Caco-2 (cell line): ENCODE data around the gene HOXD1. TPM values are rescaled to one million over a fixed set of nuclear protein-coding genes. Genes with fewer than 3 reads are reported as not detected.

Experiments used
- BruUV-seq: library from RNA; stranded (reverse); fragments of 400-500 nt; replicated peaks from 2 replicates; lab custom pipeline; 2021; lab: Mats Ljungman, UMichigan
- CTCF ChIA-PET: fragments of 300-600 bp; sonication (Branson Sonifier 250); formaldehyde crosslinking; loops from one replicate; lab custom pipeline; 2022; ENCODE audit warnings: antibody characterized with exemption; lab: Charles Lee
- POLR2A ChIA-PET: fragments of 300-600 bp; sonication (Branson Sonifier 250); formaldehyde crosslinking; loops from one replicate; lab custom pipeline; 2022; ENCODE audit warnings: antibody characterized with exemption; lab: Charles Lee
- DNase-seq, 2 experiments: peaks; one replicate each; pipeline versions ENCODE4 v3.0.0 to v3.0.0-alpha.2; 2020 to 2022
- H3K27me3 ChIP-seq: replicated peaks from 2 replicates; pipeline ENCODE4 v1.6.0; 2011; ENCODE audit warnings: low read length; ENCODE audit not compliant: control insufficient read depth, insufficient read depth
- H3K36me3 ChIP-seq: 2 replicates; pipeline ENCODE4 v1.5.1; 2011; ENCODE audit warnings: low read length; ENCODE audit not compliant: control insufficient read depth, insufficient read depth
- H3K4me1 ChIP-seq: fragments of 250-450 bp; sonication (Bioruptor Pico); 2 replicates; pipeline ENCODE4 v1.5.1; 2020; ENCODE audit warnings: mild to moderate bottlenecking
- H3K4me3 ChIP-seq: 2 replicates; pipeline ENCODE4 v1.5.1; 2011; ENCODE audit warnings: low read depth, mild to moderate bottlenecking, control low read depth, low read length
- H3K9me3 ChIP-seq: fragments of 250-450 bp; sonication (Bioruptor Pico); 2 replicates; pipeline ENCODE4 v1.5.1; 2020; ENCODE audit warnings: mild to moderate bottlenecking, moderate library complexity
- H3K27ac Mint-ChIP-seq: one replicate; pipeline ENCODE4 v1.8.0; 2022; ENCODE audit warnings: mixed read lengths; ENCODE audit not compliant: unreplicated experiment
- H3K27me3 Mint-ChIP-seq: one replicate; pipeline ENCODE4 v1.8.0; 2022; ENCODE audit warnings: mixed read lengths; ENCODE audit not compliant: insufficient read depth, unreplicated experiment
- H3K36me3 Mint-ChIP-seq: one replicate; pipeline ENCODE4 v1.8.0; 2022; ENCODE audit warnings: mild to moderate bottlenecking, mixed read lengths; ENCODE audit not compliant: insufficient read depth, unreplicated experiment
- H3K4me1 Mint-ChIP-seq: one replicate; pipeline ENCODE4 v1.8.0; 2022; ENCODE audit warnings: low read depth, mixed read lengths; ENCODE audit not compliant: unreplicated experiment
- H3K4me3 Mint-ChIP-seq: one replicate; pipeline ENCODE4 v1.8.0; 2022; ENCODE audit warnings: mild to moderate bottlenecking, moderate library complexity, mixed read lengths; ENCODE audit not compliant: unreplicated experiment
- H3K9me3 Mint-ChIP-seq: one replicate; pipeline ENCODE4 v1.8.0; 2022; ENCODE audit warnings: mixed read lengths; ENCODE audit not compliant: unreplicated experiment
- CTCF ChIP-seq, 2 experiments: fragments of 200-600 bp in 1 of 2; IDR thresholded peaks; 1 replicate in 1 of 2; 2 replicates in 1 of 2; pipeline versions ENCODE4 v1.5.1 to v1.8.0; 2011 to 2022; ENCODE audit warnings: antibody characterized with exemption in 1 of 2, control low read depth in 1 of 2, inconsistent platforms in 1 of 2, low read depth in 1 of 2, low read length in 1 of 2, mild to moderate bottlenecking in 1 of 2, moderate library complexity in 1 of 2; ENCODE audit not compliant: insufficient read depth in 1 of 2, severe bottlenecking in 1 of 2, unreplicated experiment in 1 of 2
- intact Hi-C: fragments of 100-400 bp; cut with micrococcal nuclease; formaldehyde crosslinking; loops from one replicate; pipeline ENCODE4 v1.10.0; 2022; ENCODE audit not compliant: unreplicated experiment
- total RNA-seq: library from RNA; stranded (reverse); gene quantifications from 2 replicates; pipeline ENCODE4 v1.2.3, GENCODE V29; 2022

The HOXD1 gene
- total RNA-seq, 1 experiment from 2014 or later: not detected

GRCh38 chr2:176151442-176152287 is 36.8 kb upstream of the HOXD1 start, which contains the start of gene HOXD4:
Gene HOXD4 (plus strand): TSS chr2:176151550. CDS start chr2:176151634, 84 bp downstream.
- intact Hi-C loops: no loop called here
- no peaks in the 10 kb centered on the region for H3K9me3 Mint-ChIP-seq
- no peaks in the 10 kb centered on the region for H3K4me1 Mint-ChIP-seq
- H3K36me3 Mint-ChIP-seq: no peaks in the 10 kb centered on the region
- Histone ChIP-seq H3K4me1 (no peaks in the 10 kb centered on the region), H3K9me3 (no peaks in the 10 kb centered on the region), H3K27me3 (no peaks in the 10 kb centered on the region; the same call in 1 of the 2 replicates), H3K4me3 (no peak within 1 kb of the TSS), H3K36me3 (no peaks in the 10 kb centered on the region)
- POLR2A ChIA-PET: no interaction called here
- no peak for DNase-seq
- BruUV-seq: no TSS peak
- peaks cover 12% of the 10 kb centered on the region for H3K27me3 Mint-ChIP-seq
- H3K4me3 Mint-ChIP-seq: no peak within 1 kb of the TSS
- TF ChIP-seq CTCF (IDR thresholded peaks at IDR 0.05; ENCODE audit: insufficient read depth in 1 of 2, low read depth in 1 of 2, low read length in 1 of 2, severe bottlenecking in 1 of 2, unreplicated experiment in 1 of 2): no peak
- CTCF ChIA-PET: no interaction called here
- no peak within 1 kb of the TSS for H3K27ac Mint-ChIP-seq

GRCh38 chr2:176152350-176153181 is 35.9 kb upstream of the HOXD1 start:
- H3K36me3 Mint-ChIP-seq: no peaks in the 10 kb centered on the region
- H3K27me3 Mint-ChIP-seq: peaks cover 16% of the 10 kb centered on the region
- H3K27ac Mint-ChIP-seq: no peak overlapping the region
- intact Hi-C loops: no loop called here
- CTCF ChIA-PET: no interaction called here
- Histone ChIP-seq H3K36me3 (no peaks in the 10 kb centered on the region), H3K4me3 (no peak overlapping the region), H3K4me1 (no peaks in the 10 kb centered on the region), H3K9me3 (no peaks in the 10 kb centered on the region), H3K27me3 (no peaks in the 10 kb centered on the region; the same call in 1 of the 2 replicates)
- no peak for DNase-seq
- no peak for TF ChIP-seq CTCF (IDR thresholded peaks at IDR 0.05; ENCODE audit: insufficient read depth in 1 of 2, low read depth in 1 of 2, low read length in 1 of 2, severe bottlenecking in 1 of 2, unreplicated experiment in 1 of 2)
- H3K4me1 Mint-ChIP-seq: no peaks in the 10 kb centered on the region
- no peaks in the 10 kb centered on the region for H3K9me3 Mint-ChIP-seq
- no TSS peak for BruUV-seq
- POLR2A ChIA-PET: no interaction called here
- no peak overlapping the region for H3K4me3 Mint-ChIP-seq

GRCh38 chr2:176154576-176155252 is 33.8 kb upstream of the HOXD1 start:
- TF ChIP-seq CTCF (IDR thresholded peaks at IDR 0.05; ENCODE audit: insufficient read depth in 1 of 2, low read depth in 1 of 2, low read length in 1 of 2, severe bottlenecking in 1 of 2, unreplicated experiment in 1 of 2): no peak
- Mint-ChIP-seq H3K36me3 (no peaks in the 10 kb centered on the region), H3K4me1 (no peaks in the 10 kb centered on the region), H3K27ac (no peak overlapping the region), H3K27me3 (peaks cover 19% of the 10 kb centered on the region), H3K9me3 (no peaks in the 10 kb centered on the region), H3K4me3 (no peak overlapping the region)
- no peaks in the 10 kb centered on the region for H3K4me1 ChIP-seq
- no peaks in the 10 kb centered on the region for H3K36me3 ChIP-seq
- POLR2A ChIA-PET: no interaction called here
- intact Hi-C loops: no loop called here
- H3K27me3 ChIP-seq: no peaks in the 10 kb centered on the region; the same call in 1 of the 2 replicates
- no peaks in the 10 kb centered on the region for H3K9me3 ChIP-seq
- no TSS peak for BruUV-seq
- DNase-seq: no peak
- H3K4me3 ChIP-seq: no peak overlapping the region
- CTCF ChIA-PET: no interaction called here
